Measurements from ENCODE around the gene OSBPL9.
"Not testable (repeated sequence)": the region's sequence is repeated elsewhere in the genome, so short reads cannot be mapped to it uniquely, and the experiment has no call there.

OSBPL9 gene

GRCh38 chr1:51607681-51608095 is 9.2 kb upstream of the OSBPL9 start:
- no peak for DNase-seq (ENCODE audit: low read depth)

GRCh38 chr1:51610104-51610503 is 6.8 kb upstream of the OSBPL9 start:
- not testable (repeated sequence) for DNase-seq (ENCODE audit: low read depth)

- DNase-seq (ENCODE audit: low read depth), result no peak
Measured at GRCh38 chr1:51610637-51611036, 6.3 kb upstream of the OSBPL9 start.

GRCh38 chr1:51612447-51612961 is 4.4 kb upstream of the OSBPL9 start:
- peak; percentile 27 for DNase-seq (ENCODE audit: low read depth)

GRCh38 chr1:51615780-51616291 is 1.1 kb upstream of the OSBPL9 start:
- no peak for DNase-seq (ENCODE audit: low read depth)

GRCh38 chr1:51616490-51616889 is 402 bp upstream of the OSBPL9 start:
- no peak for DNase-seq (ENCODE audit: low read depth)

- DNase-seq (ENCODE audit: low read depth), result no peak
Measured at GRCh38 chr1:51618715-51619114, 1.8 kb downstream of the OSBPL9 start.

GRCh38 chr1:51620470-51620869 is 3.6 kb downstream of the OSBPL9 start:
- DNase-seq (ENCODE audit: low read depth), result no peak

GRCh38 chr1:51621161-51621560 is 4.3 kb downstream of the OSBPL9 start:
- no peak for DNase-seq (ENCODE audit: low read depth)

- no peak for DNase-seq (ENCODE audit: low read depth)
Measured at GRCh38 chr1:51621841-51622454, 5.1 kb downstream of the OSBPL9 start.

- DNase-seq (ENCODE audit: low read depth), result peak; percentile 82
Measured at GRCh38 chr1:51622455-51622913, 5.6 kb downstream of the OSBPL9 start.

GRCh38 chr1:51623025-51623424 is 6.1 kb downstream of the OSBPL9 start:
- no peak for DNase-seq (ENCODE audit: low read depth)

GRCh38 chr1:51623450-51623849 is 6.6 kb downstream of the OSBPL9 start:
- no peak for DNase-seq (ENCODE audit: low read depth)

- no peak for DNase-seq (ENCODE audit: low read depth)
Measured at GRCh38 chr1:51624855-51625254, 8.0 kb downstream of the OSBPL9 start.

- DNase-seq (ENCODE audit: low read depth), result peak; percentile 69
Measured at GRCh38 chr1:51627672-51628071, 10.8 kb downstream of the OSBPL9 start.

GRCh38 chr1:51628715-51629590 is 12.1 kb downstream of the OSBPL9 start:
- no peak for DNase-seq (ENCODE audit: low read depth)

GRCh38 chr1:51629918-51630317 is 13.0 kb downstream of the OSBPL9 start:
- no peak for DNase-seq (ENCODE audit: low read depth)

- no peak for DNase-seq (ENCODE audit: low read depth)
Measured at GRCh38 chr1:51630393-51630792, 13.5 kb downstream of the OSBPL9 start.

GRCh38 chr1:51630922-51631321 is 14.0 kb downstream of the OSBPL9 start:
- DNase-seq (ENCODE audit: low read depth), result no peak

- no peak for DNase-seq (ENCODE audit: low read depth)
Measured at GRCh38 chr1:51631747-51632146, 14.9 kb downstream of the OSBPL9 start.

GRCh38 chr1:51634618-51635017 is 17.7 kb downstream of the OSBPL9 start:
- no peak for DNase-seq (ENCODE audit: low read depth)

GRCh38 chr1:51635615-51636014 is 18.7 kb downstream of the OSBPL9 start:
- DNase-seq (ENCODE audit: low read depth), result no peak

- DNase-seq (ENCODE audit: low read depth), result no peak
Measured at GRCh38 chr1:51636191-51636590, 19.3 kb downstream of the OSBPL9 start.

Measured in amniotic epithelial cell (primary cell).